GM19463 (cell line): ENCODE results near the gene RINL.

Experiments
- ATAC-seq: cut with Tn5 transposase; IDR thresholded peaks from one replicate; pipeline ENCODE4 v1.9.1; 2021; ENCODE audit warnings: mild to moderate bottlenecking, moderate library complexity; ENCODE audit not compliant: unreplicated experiment

RINL gene, protein sequence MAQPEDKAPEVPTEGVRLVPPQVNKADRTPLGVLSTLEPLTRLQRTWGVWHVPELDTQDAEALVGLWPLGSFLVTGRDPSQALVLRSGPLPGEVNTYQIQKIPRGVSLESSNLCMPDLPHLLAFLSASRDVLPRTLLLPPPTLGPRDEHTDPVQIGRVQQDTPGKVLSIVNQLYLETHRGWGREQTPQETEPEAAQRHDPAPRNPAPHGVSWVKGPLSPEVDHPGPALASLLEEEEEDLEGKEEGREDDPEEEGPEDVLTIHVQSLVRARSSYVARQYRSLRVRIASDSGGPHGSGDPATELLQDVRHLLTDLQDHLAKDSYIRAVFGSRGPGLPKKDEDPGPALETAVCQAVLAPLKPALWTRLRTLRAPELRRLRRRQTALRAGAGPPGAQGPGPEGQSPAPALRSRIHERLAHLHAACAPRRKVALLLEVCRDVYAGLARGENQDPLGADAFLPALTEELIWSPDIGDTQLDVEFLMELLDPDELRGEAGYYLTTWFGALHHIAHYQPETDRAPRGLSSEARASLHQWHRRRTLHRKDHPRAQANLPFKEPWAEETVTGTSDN

DNA sequence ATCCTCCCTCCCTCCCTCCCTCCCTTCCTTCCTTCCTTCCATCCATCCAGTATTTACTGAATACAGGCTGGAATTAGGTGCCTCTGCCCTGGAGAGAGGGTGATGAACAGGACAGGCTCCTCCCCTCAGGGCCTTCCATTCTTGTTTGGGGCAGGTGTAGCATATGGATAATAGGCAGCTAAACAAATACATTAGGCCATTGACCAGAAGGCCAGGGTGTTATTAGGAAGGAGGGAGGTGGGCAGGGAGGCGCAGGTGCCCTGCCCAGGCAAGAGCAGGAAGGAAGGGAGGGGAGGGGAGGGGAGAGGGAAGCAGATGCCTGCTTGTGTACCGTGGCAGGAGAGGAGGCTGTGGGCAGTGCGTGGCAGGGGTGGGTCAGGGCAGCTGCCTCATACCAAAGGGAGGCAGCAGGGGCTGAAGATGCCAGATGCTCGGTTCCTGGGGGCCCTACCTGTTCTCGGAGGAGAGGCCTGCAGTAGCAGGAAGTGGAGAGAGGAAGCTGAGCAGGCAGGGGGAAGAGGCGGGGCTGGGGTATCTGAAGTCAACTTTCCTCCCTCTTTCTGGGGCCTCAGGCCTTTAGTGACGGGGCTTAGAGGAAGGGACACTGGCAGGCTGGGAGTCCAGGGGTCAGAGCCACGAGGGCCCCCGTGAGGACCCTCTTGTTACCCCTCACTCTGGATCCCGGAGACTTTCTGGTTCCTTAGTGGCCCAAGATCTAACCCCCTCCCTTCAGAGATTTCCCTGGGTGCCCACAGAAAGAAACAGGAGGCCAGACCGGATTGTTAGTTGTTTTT, at the start of gene RINL:
RINL (minus strand) TSS at position 495 of the 794 bp plus-strand sequence. CDS start 1,533 bp downstream, outside the sequence.
- no peak for ATAC-seq

DNA sequence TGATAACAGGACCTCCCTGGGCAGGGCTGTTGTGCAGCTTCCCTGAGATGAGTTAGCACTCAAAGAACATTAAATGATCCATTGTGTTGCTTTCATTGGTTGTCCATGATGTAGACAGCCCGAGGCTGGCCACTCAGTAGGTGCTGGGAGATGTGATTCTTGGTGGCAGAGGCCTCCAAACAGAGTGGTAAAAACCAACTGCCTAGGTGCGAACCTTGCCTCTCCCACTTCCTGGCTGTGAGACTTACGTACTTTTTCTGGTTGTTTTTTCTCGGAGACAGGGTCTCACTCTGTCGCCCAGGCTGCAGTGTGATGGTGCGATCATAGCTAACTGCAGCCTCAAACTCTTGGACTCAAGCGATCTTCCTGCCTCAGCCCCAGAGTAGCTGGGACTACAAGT, 46.3 kb upstream of the RINL start:
- ATAC-seq = no peak

GRCh38 chr19:38922482-38922881, 44.4 kb upstream of the RINL start:
- ATAC-seq = no peak

DNA sequence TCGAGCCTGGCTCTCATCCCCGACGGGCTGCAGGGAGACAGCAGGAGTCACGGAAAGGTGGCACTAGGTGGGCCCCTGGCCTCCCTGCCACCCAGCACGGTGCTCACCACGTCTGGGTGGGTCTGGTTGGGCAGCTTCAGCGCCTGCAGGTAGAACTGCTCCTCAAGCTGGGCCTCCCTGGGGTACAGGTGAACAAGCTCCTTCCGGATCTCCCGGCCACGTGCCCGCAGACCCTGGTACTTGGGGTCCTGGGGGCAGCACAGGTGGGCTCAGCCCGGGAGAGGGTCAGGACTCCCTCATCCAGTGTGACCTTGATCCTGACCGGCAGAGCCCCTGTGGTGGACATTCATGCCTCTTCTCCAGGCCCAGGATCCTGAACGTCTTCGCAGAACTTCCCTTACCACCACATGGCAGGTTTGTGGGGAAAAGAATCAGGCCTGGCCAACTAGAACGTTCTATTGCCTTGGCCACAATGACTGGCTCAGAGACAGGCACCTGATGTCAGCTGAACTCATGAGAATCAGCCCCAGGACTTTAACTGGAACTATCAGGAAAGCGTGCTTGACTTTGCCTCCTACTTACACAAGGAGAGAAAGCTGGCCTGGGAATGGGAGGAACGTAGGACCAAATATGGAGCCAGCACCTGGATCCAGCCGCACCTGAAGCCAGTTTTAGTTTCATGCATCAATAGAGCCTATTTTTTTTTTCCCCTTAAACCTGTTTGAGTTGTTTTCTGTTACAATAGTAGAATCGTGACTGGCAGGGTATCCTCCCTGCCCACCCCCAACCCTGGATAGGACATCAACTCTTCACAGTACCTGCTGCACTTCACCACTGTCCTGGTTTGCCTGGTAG, 43.6 kb upstream of the RINL start:
- no peak for ATAC-seq

GRCh38 chr19:38920602-38921419, 42.7 kb upstream of the RINL start:
- no peak for ATAC-seq

DNA sequence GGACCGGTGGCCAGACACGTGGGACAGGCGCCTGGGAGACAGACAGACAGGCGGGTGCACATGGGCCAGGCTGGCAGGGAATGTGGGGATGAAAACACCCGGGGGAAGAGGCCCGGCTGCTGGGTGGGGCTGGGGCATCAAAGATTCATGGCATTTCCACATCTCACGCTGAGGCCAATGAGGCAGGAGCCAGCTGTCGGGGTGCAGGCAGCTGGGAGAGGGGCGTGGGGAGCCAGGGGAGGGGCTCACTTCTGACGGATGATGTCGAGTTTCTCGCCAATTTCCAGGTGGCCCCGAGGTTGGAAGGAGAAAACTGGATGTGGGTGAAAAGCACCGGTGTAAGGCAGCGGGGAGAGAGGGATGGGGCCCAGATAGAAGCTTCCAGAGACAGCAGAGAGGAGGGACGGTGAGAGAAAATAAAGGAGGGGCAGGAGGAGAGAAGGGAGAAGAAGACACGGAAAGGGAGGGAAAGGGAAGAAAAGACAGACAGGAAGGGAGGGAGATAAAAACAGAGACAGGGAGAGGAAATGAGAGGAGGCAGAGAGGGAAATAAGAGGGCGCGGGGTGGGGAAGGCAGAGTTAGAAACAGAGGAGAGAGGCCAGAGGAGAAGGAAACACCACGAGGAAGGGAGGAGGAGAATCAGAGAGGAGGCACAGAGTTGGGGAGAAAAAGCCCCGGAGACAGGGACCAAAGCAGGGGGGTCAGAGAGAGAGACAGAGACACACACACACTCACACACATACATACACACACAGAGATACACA, 41.9 kb upstream of the RINL start:
- no peak for ATAC-seq

- ATAC-seq = no peak
Measured at GRCh38 chr19:38918526-38918925, 40.5 kb upstream of the RINL start.

GRCh38 chr19:38917921-38918491, 39.9 kb upstream of the RINL start:
- ATAC-seq = no peak

DNA sequence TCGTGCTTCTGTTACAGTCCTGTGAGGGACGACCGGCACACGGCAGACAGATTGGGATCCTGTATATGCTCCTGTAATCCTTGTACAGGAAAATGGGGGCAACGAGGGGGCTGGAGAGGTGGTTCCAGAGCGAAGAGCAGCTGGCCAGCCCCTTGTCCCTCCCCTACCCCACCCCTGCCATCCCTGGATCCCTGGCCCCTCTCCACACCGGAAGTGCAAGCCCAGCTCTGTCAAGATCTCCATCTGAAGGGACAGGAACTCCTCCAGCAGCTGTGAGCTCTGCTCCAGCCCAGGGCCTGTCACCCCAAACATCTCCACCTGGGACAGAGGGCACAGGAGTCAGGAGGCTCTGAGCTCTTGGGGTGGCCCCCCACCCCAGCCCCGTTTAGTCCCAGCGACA, 39.4 kb upstream of the RINL start:
- ATAC-seq = no peak

GRCh38 chr19:38915329-38916321, 37.5 kb upstream of the RINL start:
- no peak for ATAC-seq

- ATAC-seq = no peak
Measured at GRCh38 chr19:38913958-38914357, 35.9 kb upstream of the RINL start.

- no peak for ATAC-seq
Measured at GRCh38 chr19:38912600-38913514, 34.8 kb upstream of the RINL start.

DNA sequence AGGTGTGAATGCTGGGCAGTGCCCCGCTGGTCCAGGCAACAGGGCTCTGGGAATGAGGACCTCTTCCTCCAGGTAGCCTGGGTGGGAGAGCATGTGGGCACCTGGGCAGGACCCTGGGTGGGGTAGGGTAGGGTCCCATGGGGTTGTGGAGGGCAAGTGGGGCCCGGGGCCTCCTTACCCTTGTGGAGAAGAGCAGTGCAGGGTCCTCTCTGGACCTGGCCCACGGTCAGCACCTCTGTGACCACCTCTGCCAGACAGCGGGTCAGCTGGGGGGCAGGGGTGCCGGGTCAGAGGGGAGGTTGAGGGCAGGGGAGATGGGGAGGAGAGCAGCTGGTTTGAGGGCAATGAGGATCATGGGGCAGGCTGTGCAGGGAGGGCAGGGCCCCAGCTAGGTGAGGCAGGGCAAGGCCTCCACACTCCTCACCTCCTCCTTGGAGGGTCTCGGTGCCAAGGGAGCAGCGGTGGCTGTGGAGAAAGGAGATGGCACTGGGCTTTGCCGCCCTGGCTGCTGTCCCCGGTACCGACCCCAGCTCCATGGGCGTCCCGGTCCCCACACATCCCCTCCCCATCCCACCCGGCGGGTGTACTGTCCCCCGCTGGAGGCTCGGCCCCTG, 33.4 kb upstream of the RINL start:
- ATAC-seq = no peak

DNA sequence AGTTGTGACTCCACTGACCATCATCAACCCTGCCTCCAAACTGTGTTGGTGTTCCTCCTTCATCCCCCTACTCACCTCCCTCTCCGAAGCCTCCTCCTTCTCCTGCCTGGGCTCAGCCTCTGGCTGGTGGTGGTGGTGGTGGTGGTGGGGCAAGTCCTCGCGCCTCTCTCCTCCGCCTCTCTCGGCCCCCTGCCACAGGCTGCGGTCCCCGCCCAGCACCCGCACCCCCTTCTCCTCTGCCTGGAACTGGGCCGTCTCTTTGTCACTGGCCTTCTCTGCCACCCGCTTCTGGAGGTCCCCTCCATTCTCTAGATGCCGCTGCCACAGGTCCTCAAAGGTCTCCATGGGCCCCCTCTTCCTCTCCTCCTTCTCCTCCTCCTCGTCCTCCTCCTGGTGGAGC, 32.4 kb upstream of the RINL start:
- no peak for ATAC-seq

GRCh38 chr19:38908911-38909310, 30.8 kb upstream of the RINL start:
- ATAC-seq = no peak

DNA sequence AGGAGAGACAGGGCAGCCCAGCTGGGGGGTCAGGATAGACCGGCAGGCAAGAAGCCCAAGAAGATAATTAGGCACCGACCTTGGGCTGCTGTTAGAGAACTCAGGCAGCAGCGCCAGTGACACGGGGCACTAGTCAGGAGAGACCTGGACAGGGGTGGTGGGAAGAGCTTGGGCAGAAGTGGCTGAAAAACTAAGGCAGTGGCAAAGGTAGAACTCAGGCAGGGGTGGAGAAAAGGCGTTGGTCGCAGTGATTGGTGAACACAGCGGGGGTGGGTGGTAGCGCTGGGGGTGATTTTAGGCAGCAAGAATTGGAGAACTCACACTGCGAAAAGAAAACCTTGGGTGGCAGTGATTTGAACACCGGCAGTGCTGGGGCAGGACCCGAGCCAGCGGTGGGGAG, 29.6 kb upstream of the RINL start:
- no peak for ATAC-seq
